ENCODE results near the gene SERTAD1.

The SERTAD1 gene

GRCh38 chr19:40380199-40381037, 45.4 kb downstream of the SERTAD1 start:
- DNase-seq: no peak

DNA sequence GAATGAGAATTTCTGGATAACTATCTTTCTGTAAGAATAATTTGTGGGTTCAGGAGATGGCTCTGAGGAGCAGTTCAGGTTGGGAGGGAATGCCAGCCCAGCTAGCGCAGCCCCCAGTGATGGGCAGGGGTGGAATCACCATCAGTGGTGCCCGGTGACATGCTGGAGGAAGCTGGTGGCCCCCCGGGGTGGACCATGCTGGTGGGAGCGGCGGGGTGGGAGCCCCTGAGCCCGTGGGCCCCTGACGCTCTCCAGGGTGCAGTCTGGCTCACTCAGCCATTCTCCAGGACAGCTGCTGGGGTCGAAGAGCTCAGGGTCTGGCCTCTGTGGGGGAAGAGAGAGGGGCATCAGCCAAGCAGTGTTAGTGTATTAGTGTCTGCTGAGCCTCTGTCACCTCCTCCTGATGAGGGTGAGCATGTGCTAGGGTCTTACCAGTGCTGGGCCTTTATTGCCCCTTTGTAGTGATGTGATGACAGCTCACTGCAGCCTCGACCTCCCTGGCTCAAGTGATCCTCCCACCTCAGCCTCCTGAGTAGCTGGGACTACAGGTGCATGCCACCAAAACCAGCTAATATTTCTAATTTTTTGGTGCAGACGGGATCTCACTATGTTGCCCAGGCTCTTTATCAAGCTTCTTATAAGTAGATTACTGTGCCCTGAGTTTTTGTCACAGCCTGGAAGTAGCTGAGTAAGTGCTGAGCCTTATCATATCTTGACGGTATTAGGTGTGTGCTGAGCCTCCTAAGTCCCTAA, 46.2 kb downstream of the SERTAD1 start:
- no peak for DNase-seq

DNA sequence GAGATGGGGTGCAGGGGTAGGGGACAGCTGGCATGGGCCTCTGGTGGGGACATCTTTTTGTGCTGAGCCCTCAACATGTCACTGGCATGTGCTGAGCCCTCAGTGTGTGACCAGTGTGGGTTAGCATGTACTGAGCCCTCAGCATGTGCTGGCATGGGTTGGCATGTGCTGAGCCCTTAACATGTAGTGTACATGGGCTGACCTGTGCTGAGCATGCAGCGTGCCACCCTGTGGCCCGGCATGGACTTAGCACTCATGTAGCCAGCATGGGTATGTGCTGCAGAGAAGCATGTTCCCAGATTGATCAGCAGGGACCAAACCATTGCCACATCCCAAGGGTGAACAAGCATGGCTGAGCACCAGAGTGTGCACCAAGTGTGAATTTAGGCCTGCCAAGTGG, 47.3 kb downstream of the SERTAD1 start:
- no peak for DNase-seq

DNA sequence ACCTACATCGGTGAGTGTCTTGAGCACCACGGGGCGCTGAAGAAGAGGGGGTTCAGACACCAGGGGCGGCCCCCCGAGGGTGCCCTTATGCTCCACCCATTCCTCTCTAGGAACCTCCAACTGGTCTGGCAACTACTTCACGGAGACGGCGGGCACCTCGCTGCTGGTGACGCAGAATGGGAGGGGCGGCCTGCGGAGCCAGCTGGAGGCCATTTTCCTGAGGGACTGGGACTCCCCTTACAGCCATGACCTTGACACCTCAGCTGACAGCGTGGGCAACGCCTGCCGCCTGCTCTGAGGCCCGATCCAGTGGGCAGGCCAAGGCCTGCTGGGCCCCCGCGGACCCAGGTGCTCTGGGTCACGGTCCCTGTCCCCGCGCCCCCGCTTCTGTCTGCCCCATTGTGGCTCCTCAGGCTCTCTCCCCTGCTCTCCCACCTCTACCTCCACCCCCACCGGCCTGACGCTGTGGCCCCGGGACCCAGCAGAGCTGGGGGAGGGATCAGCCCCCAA, 47.9 kb downstream of the SERTAD1 start:
- no peak for DNase-seq

- DNase-seq: no peak
Observed at GRCh38 chr19:40376286-40376862, 49.4 kb downstream of the SERTAD1 start.

DNA sequence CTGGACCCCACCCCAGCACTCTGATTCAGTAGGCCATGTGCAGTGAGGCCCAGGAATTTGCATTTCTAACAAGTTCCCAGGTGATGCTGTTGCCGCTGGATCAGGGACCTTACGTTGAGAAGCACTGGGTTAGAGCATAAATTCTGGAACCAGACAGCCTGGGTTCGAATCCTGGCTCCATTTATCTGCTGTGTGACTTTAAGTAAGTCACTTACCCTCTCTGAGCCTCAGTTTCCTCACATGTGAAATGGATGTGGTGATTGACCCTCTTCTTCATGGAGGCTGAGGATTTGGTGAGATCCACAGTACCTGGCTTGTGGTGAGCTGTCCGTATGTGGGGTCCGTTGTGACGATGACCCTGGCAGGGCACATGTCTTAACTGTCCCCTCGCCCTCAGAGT, 51.7 kb downstream of the SERTAD1 start:
- no peak for DNase-seq

- no peak for DNase-seq
Observed at GRCh38 chr19:40371802-40372122, 54.0 kb downstream of the SERTAD1 start.
